GM19023 (cell line): ENCODE results near the gene PLBD2.
A peak's percentile ranks its signal among the peaks of the same experiment; 100 is the strongest.

Source experiments
- ATAC-seq: cut with Tn5 transposase; IDR thresholded peaks from one replicate; pipeline ENCODE4 v1.9.1; 2021; ENCODE audit warnings: mild to moderate bottlenecking, moderate library complexity; ENCODE audit not compliant: unreplicated experiment

PLBD2 gene

GRCh38 chr12:113414519-113415038 lies 56.2 kb downstream of the PLBD2 start:
- ATAC-seq: no peak

GRCh38 chr12:113416091-113416754 lies 57.8 kb downstream of the PLBD2 start:
- no peak for ATAC-seq

- ATAC-seq: no peak
Observed at GRCh38 chr12:113418213-113418879, 60.0 kb downstream of the PLBD2 start.

GRCh38 chr12:113420996-113421595 lies 62.7 kb downstream of the PLBD2 start:
- no peak for ATAC-seq

- peak; percentile 83 for ATAC-seq
Observed at GRCh38 chr12:113422030-113422885, 63.9 kb downstream of the PLBD2 start, which contains the start of gene SDSL. TSS of gene SDSL (plus strand) at chr12:113422380. CDS start at chr12:113427983, 5,603 bp downstream.

- ATAC-seq: no peak
Observed at GRCh38 chr12:113422886-113423669, 64.7 kb downstream of the PLBD2 start.

- ATAC-seq: no peak
Observed at GRCh38 chr12:113424456-113424855, 66.1 kb downstream of the PLBD2 start.

GRCh38 chr12:113424915-113425823 lies 66.8 kb downstream of the PLBD2 start:
- ATAC-seq: no peak

GRCh38 chr12:113425960-113426453 lies 67.6 kb downstream of the PLBD2 start:
- ATAC-seq: no peak

GRCh38 chr12:113427882-113428281 lies 69.5 kb downstream of the PLBD2 start:
- ATAC-seq: no peak

GRCh38 chr12:113428482-113428881 lies 70.1 kb downstream of the PLBD2 start:
- ATAC-seq: no peak

GRCh38 chr12:113432986-113433385 lies 74.6 kb downstream of the PLBD2 start:
- no peak for ATAC-seq

- ATAC-seq: no peak
Observed at GRCh38 chr12:113435367-113435766, 77.0 kb downstream of the PLBD2 start.

- no peak for ATAC-seq
Observed at GRCh38 chr12:113436586-113436985, 78.2 kb downstream of the PLBD2 start.

GRCh38 chr12:113436993-113437728 lies 78.8 kb downstream of the PLBD2 start:
- ATAC-seq: no peak

- ATAC-seq: no peak
Observed at GRCh38 chr12:113437729-113438100, 79.3 kb downstream of the PLBD2 start.

GRCh38 chr12:113438523-113439300 lies 80.3 kb downstream of the PLBD2 start:
- ATAC-seq: no peak

GRCh38 chr12:113439301-113439597 lies 80.9 kb downstream of the PLBD2 start:
- no peak for ATAC-seq
